Measurements from ENCODE around the gene OSBPL10.
A peak's percentile ranks its signal among the peaks of the same experiment; 100 is the strongest.

The OSBPL10 gene

GRCh38 chr3:31921837-31922236 lies 59.2 kb downstream of the OSBPL10 start:
- Histone ChIP-seq H3K4me1 (ENCODE audit: low read length) (peaks cover 43% of the 10 kb centered on the region), H3K27ac (ENCODE audit: low read length) (no peak overlapping the region), H3K36me3 (replicated peaks; ENCODE audit: low read depth, low read length) (peaks cover 23% of the 10 kb centered on the region), H3K9me3 (ENCODE audit: insufficient read depth, low read length) (peaks cover 19% of the 10 kb centered on the region; the same call in 1 of the 2 replicates), H3K79me2 (ENCODE audit: low read length) (peaks cover 53% of the 10 kb centered on the region), H2AFZ (ENCODE audit: low read depth, low read length) (no peak overlapping the region), H4K20me1 (ENCODE audit: insufficient read depth, low read length) (no peaks in the 10 kb centered on the region), H3K4me2 (ENCODE audit: low read length) (no peak overlapping the region), H3K9ac (ENCODE audit: low read length) (no peak overlapping the region), H3K4me3 (ENCODE audit: low read length) (no peak overlapping the region), H3K27me3 (ENCODE audit: low read depth, low read length) (no peaks in the 10 kb centered on the region)
- no peak for TF ChIP-seq CTCF (IDR thresholded peaks at IDR 0.05; ENCODE audit: low read depth, low read length)
- TF ChIP-seq EZH2phosphoT487 (IDR thresholded peaks at IDR 0.05; ENCODE audit: low read depth), result no peak

- Histone ChIP-seq H3K4me1 (ENCODE audit: low read length) (peaks cover 36% of the 10 kb centered on the region), H3K27ac (ENCODE audit: low read length) (no peak overlapping the region), H3K79me2 (ENCODE audit: low read length) (peaks cover 55% of the 10 kb centered on the region), H3K36me3 (replicated peaks; ENCODE audit: low read depth, low read length) (peaks cover 23% of the 10 kb centered on the region), H3K4me2 (ENCODE audit: low read length) (no peak overlapping the region), H3K27me3 (ENCODE audit: low read depth, low read length) (no peaks in the 10 kb centered on the region), H2AFZ (ENCODE audit: low read depth, low read length) (no peak overlapping the region), H3K9ac (ENCODE audit: low read length) (no peak overlapping the region), H3K4me3 (ENCODE audit: low read length) (no peak overlapping the region), H3K9me3 (ENCODE audit: insufficient read depth, low read length) (peaks cover 19% of the 10 kb centered on the region; the same call in 1 of the 2 replicates), H4K20me1 (ENCODE audit: insufficient read depth, low read length) (no peaks in the 10 kb centered on the region)
- TF ChIP-seq CTCF (IDR thresholded peaks at IDR 0.05; ENCODE audit: low read depth, low read length) (no peak), EZH2phosphoT487 (IDR thresholded peaks at IDR 0.05; ENCODE audit: low read depth) (no peak)
Observed at GRCh38 chr3:31920310-31920709, 60.8 kb downstream of the OSBPL10 start.

GRCh38 chr3:31919528-31919927 lies 61.5 kb downstream of the OSBPL10 start:
- H3K4me1 ChIP-seq (ENCODE audit: low read length), result peaks cover 29% of the 10 kb centered on the region
- peaks cover 19% of the 10 kb centered on the region; the same call in 1 of the 2 replicates for H3K9me3 ChIP-seq (ENCODE audit: insufficient read depth, low read length)
- no peak overlapping the region for H3K9ac ChIP-seq (ENCODE audit: low read length)
- no peak overlapping the region for H2AFZ ChIP-seq (ENCODE audit: low read depth, low read length)
- no peaks in the 10 kb centered on the region for H4K20me1 ChIP-seq (ENCODE audit: insufficient read depth, low read length)
- no peak overlapping the region for H3K4me2 ChIP-seq (ENCODE audit: low read length)
- no peak overlapping the region for H3K27ac ChIP-seq (ENCODE audit: low read length)
- H3K36me3 ChIP-seq (replicated peaks; ENCODE audit: low read depth, low read length), result peaks cover 23% of the 10 kb centered on the region
- no peak for TF ChIP-seq CTCF (IDR thresholded peaks at IDR 0.05; ENCODE audit: low read depth, low read length)
- TF ChIP-seq EZH2phosphoT487 (IDR thresholded peaks at IDR 0.05; ENCODE audit: low read depth), result no peak
- peaks cover 55% of the 10 kb centered on the region for H3K79me2 ChIP-seq (ENCODE audit: low read length)
- H3K4me3 ChIP-seq (ENCODE audit: low read length), result no peak overlapping the region
- no peaks in the 10 kb centered on the region for H3K27me3 ChIP-seq (ENCODE audit: low read depth, low read length)

- no peaks in the 10 kb centered on the region for H3K27me3 ChIP-seq (ENCODE audit: low read depth, low read length)
- peak overlapping the region; percentile 13; the same call in 1 of the 2 replicates for H3K4me3 ChIP-seq (ENCODE audit: low read length)
- peak overlapping the region; percentile 61 for H3K4me2 ChIP-seq (ENCODE audit: low read length)
- peaks cover 23% of the 10 kb centered on the region for H3K36me3 ChIP-seq (replicated peaks; ENCODE audit: low read depth, low read length)
- H3K9ac ChIP-seq (ENCODE audit: low read length), result no peak overlapping the region
- peaks cover 29% of the 10 kb centered on the region for H3K4me1 ChIP-seq (ENCODE audit: low read length)
- no peak overlapping the region for H3K27ac ChIP-seq (ENCODE audit: low read length)
- H4K20me1 ChIP-seq (ENCODE audit: insufficient read depth, low read length), result no peaks in the 10 kb centered on the region
- no peak for TF ChIP-seq CTCF (IDR thresholded peaks at IDR 0.05; ENCODE audit: low read depth, low read length)
- no peak for TF ChIP-seq EZH2phosphoT487 (IDR thresholded peaks at IDR 0.05; ENCODE audit: low read depth)
- peaks cover 50% of the 10 kb centered on the region for H3K79me2 ChIP-seq (ENCODE audit: low read length)
- H2AFZ ChIP-seq (ENCODE audit: low read depth, low read length), result no peak overlapping the region
- H3K9me3 ChIP-seq (ENCODE audit: insufficient read depth, low read length), result peaks cover 19% of the 10 kb centered on the region; the same call in 1 of the 2 replicates
Observed at GRCh38 chr3:31918179-31919150, 62.6 kb downstream of the OSBPL10 start.
